Caco-2 (cell line): ENCODE measurements around the gene ATP8A2. TPM values are rescaled to one million over a fixed set of nuclear protein-coding genes. Genes with fewer than 3 reads are reported as not detected.

ENCODE experiments used
- BruUV-seq: library from RNA; stranded (reverse); fragments of 400-500 nt; replicated peaks from 2 replicates; lab custom pipeline; 2021; lab: Mats Ljungman, UMichigan
- CTCF ChIA-PET: fragments of 300-600 bp; sonication (Branson Sonifier 250); formaldehyde crosslinking; loops from one replicate; lab custom pipeline; 2022; ENCODE audit warnings: antibody characterized with exemption; lab: Charles Lee
- POLR2A ChIA-PET: fragments of 300-600 bp; sonication (Branson Sonifier 250); formaldehyde crosslinking; loops from one replicate; lab custom pipeline; 2022; ENCODE audit warnings: antibody characterized with exemption; lab: Charles Lee
- DNase-seq, 2 experiments: peaks; one replicate each; pipeline versions ENCODE4 v3.0.0 to v3.0.0-alpha.2; 2020 to 2022
- H3K27me3 ChIP-seq: replicated peaks from 2 replicates; pipeline ENCODE4 v1.6.0; 2011; ENCODE audit warnings: low read length; ENCODE audit not compliant: control insufficient read depth, insufficient read depth
- H3K36me3 ChIP-seq: 2 replicates; pipeline ENCODE4 v1.5.1; 2011; ENCODE audit warnings: low read length; ENCODE audit not compliant: control insufficient read depth, insufficient read depth
- H3K4me1 ChIP-seq: fragments of 250-450 bp; sonication (Bioruptor Pico); 2 replicates; pipeline ENCODE4 v1.5.1; 2020; ENCODE audit warnings: mild to moderate bottlenecking
- H3K4me3 ChIP-seq: 2 replicates; pipeline ENCODE4 v1.5.1; 2011; ENCODE audit warnings: low read depth, mild to moderate bottlenecking, control low read depth, low read length
- H3K9me3 ChIP-seq: fragments of 250-450 bp; sonication (Bioruptor Pico); 2 replicates; pipeline ENCODE4 v1.5.1; 2020; ENCODE audit warnings: mild to moderate bottlenecking, moderate library complexity
- H3K27ac Mint-ChIP-seq: one replicate; pipeline ENCODE4 v1.8.0; 2022; ENCODE audit warnings: mixed read lengths; ENCODE audit not compliant: unreplicated experiment
- H3K27me3 Mint-ChIP-seq: one replicate; pipeline ENCODE4 v1.8.0; 2022; ENCODE audit warnings: mixed read lengths; ENCODE audit not compliant: insufficient read depth, unreplicated experiment
- H3K36me3 Mint-ChIP-seq: one replicate; pipeline ENCODE4 v1.8.0; 2022; ENCODE audit warnings: mild to moderate bottlenecking, mixed read lengths; ENCODE audit not compliant: insufficient read depth, unreplicated experiment
- H3K4me1 Mint-ChIP-seq: one replicate; pipeline ENCODE4 v1.8.0; 2022; ENCODE audit warnings: low read depth, mixed read lengths; ENCODE audit not compliant: unreplicated experiment
- H3K4me3 Mint-ChIP-seq: one replicate; pipeline ENCODE4 v1.8.0; 2022; ENCODE audit warnings: mild to moderate bottlenecking, moderate library complexity, mixed read lengths; ENCODE audit not compliant: unreplicated experiment
- H3K9me3 Mint-ChIP-seq: one replicate; pipeline ENCODE4 v1.8.0; 2022; ENCODE audit warnings: mixed read lengths; ENCODE audit not compliant: unreplicated experiment
- intact Hi-C: fragments of 100-400 bp; cut with micrococcal nuclease; formaldehyde crosslinking; loops from one replicate; pipeline ENCODE4 v1.10.0; 2022; ENCODE audit not compliant: unreplicated experiment
- total RNA-seq: library from RNA; stranded (reverse); gene quantifications from 2 replicates; pipeline ENCODE4 v1.2.3, GENCODE V29; 2022
- TF ChIP-seq, protein P1 (sequence below), 2 experiments: fragments of 200-600 bp in 1 of 2; IDR thresholded peaks; 1 replicate in 1 of 2; 2 replicates in 1 of 2; pipeline versions ENCODE4 v1.5.1 to v1.8.0; 2011 to 2022; ENCODE audit warnings: antibody characterized with exemption in 1 of 2, control low read depth in 1 of 2, inconsistent platforms in 1 of 2, low read depth in 1 of 2, low read length in 1 of 2, mild to moderate bottlenecking in 1 of 2, moderate library complexity in 1 of 2; ENCODE audit not compliant: insufficient read depth in 1 of 2, severe bottlenecking in 1 of 2, unreplicated experiment in 1 of 2

The ATP8A2 gene
- total RNA-seq, 1 experiment from 2014 or later = 0.05 TPM

DNA sequence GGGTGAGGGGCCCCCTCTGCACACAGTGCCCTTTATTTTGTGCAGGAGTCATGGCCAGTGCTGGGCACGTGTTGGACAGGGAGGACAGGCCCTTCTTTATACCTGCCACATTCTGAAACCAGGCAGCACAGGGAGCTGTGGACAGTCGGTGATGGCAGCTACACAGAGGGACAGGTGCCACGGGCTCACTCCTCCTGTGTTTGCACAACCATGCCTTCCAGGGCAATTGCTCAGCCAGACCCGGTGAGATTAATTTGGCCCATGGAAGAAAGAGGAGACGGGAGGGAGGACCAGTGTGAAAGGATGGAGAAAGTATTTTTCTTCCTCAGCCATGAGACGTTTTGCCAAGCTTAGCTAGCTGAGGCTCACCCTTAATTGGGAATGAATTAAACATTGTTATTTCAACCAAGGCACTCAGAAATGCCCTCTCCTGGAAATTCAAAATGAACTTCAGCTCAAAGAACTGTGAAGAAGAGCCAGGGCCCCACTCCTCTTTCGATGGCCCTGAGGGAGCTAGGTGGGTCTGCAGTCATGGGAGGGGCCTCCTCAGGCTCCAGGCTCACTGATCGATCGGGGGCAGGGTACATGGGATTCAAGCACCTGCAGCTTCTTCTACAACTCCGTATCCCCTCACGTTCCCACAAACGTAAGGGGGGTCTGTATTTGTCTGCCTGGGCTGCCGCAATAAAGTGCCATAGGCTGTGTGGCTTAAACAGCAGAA, 638.9 kb downstream of the ATP8A2 start:
- H3K9me3 Mint-ChIP-seq = peaks cover 17% of the 10 kb centered on the region
- TF ChIP-seq, protein P1, sequence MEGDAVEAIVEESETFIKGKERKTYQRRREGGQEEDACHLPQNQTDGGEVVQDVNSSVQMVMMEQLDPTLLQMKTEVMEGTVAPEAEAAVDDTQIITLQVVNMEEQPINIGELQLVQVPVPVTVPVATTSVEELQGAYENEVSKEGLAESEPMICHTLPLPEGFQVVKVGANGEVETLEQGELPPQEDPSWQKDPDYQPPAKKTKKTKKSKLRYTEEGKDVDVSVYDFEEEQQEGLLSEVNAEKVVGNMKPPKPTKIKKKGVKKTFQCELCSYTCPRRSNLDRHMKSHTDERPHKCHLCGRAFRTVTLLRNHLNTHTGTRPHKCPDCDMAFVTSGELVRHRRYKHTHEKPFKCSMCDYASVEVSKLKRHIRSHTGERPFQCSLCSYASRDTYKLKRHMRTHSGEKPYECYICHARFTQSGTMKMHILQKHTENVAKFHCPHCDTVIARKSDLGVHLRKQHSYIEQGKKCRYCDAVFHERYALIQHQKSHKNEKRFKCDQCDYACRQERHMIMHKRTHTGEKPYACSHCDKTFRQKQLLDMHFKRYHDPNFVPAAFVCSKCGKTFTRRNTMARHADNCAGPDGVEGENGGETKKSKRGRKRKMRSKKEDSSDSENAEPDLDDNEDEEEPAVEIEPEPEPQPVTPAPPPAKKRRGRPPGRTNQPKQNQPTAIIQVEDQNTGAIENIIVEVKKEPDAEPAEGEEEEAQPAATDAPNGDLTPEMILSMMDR (IDR thresholded peaks at IDR 0.05; ENCODE audit: insufficient read depth in 1 of 2, low read depth in 1 of 2, low read length in 1 of 2, severe bottlenecking in 1 of 2, unreplicated experiment in 1 of 2) = no peak
- H3K27ac Mint-ChIP-seq = no peak overlapping the region
- DNase-seq = no peak
- H3K4me3 Mint-ChIP-seq = no peak overlapping the region
- H3K4me1 ChIP-seq = no peaks in the 10 kb centered on the region
- H3K27me3 Mint-ChIP-seq = no peaks in the 10 kb centered on the region
- ChIA-PET POLR2A (no interaction called here), CTCF (no interaction called here)
- no peaks in the 10 kb centered on the region for H3K36me3 Mint-ChIP-seq
- no peaks in the 10 kb centered on the region for H3K27me3 ChIP-seq
- intact Hi-C loops = no loop called here
- no peaks in the 10 kb centered on the region for H3K4me1 Mint-ChIP-seq
- H3K36me3 ChIP-seq = no peaks in the 10 kb centered on the region
- no peaks in the 10 kb centered on the region for H3K9me3 ChIP-seq
- H3K4me3 ChIP-seq = no peak overlapping the region
- no TSS peak for BruUV-seq

DNA sequence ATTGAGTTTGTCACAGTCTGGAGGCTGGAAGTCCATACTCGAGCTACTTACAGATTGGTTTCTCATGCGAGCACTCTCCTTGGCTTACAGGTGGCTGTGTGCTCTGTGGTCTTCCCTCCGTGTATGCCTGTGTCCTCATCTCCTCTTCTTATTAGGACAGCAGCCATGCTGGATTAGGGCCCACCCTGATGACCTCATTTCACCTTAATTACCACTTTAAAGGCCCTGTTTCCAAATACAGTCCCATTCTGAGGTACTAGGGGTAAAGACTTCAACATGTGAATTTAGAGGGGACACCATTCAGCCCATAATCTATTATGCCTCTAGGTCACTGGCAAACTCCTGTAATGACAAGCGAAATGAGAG, 639.4 kb downstream of the ATP8A2 start:
- Histone ChIP-seq H3K36me3 (no peaks in the 10 kb centered on the region), H3K9me3 (no peaks in the 10 kb centered on the region), H3K4me1 (no peaks in the 10 kb centered on the region), H3K4me3 (no peak overlapping the region), H3K27me3 (no peaks in the 10 kb centered on the region)
- DNase-seq = no peak
- H3K27me3 Mint-ChIP-seq = no peaks in the 10 kb centered on the region
- BruUV-seq = no TSS peak
- TF ChIP-seq, protein P1 (IDR thresholded peaks at IDR 0.05; ENCODE audit: insufficient read depth in 1 of 2, low read depth in 1 of 2, low read length in 1 of 2, severe bottlenecking in 1 of 2, unreplicated experiment in 1 of 2) = no peak
- peaks cover 15% of the 10 kb centered on the region for H3K9me3 Mint-ChIP-seq
- H3K27ac Mint-ChIP-seq = no peak overlapping the region
- ChIA-PET POLR2A (no interaction called here), CTCF (no interaction called here)
- no peaks in the 10 kb centered on the region for H3K36me3 Mint-ChIP-seq
- H3K4me1 Mint-ChIP-seq = no peaks in the 10 kb centered on the region
- intact Hi-C loops = no loop called here
- no peak overlapping the region for H3K4me3 Mint-ChIP-seq

- H3K4me3 ChIP-seq = no peak overlapping the region
- no peaks in the 10 kb centered on the region for H3K36me3 ChIP-seq
- intact Hi-C loops = no loop called here
- Mint-ChIP-seq H3K4me3 (no peak overlapping the region), H3K4me1 (no peaks in the 10 kb centered on the region), H3K9me3 (peaks cover 15% of the 10 kb centered on the region), H3K27ac (no peak overlapping the region), H3K36me3 (no peaks in the 10 kb centered on the region), H3K27me3 (no peaks in the 10 kb centered on the region)
- no TSS peak for BruUV-seq
- no peak for DNase-seq
- ChIA-PET POLR2A (no interaction called here), CTCF (interaction anchor here (0.6 kb wide), 1 partner anchor 975 kb away, joined by 3 read pairs; no protein-coding TSS in a partner anchor)
- no peaks in the 10 kb centered on the region for H3K9me3 ChIP-seq
- no peaks in the 10 kb centered on the region for H3K27me3 ChIP-seq
- H3K4me1 ChIP-seq = no peaks in the 10 kb centered on the region
- TF ChIP-seq, protein P1 (IDR thresholded peaks at IDR 0.05; ENCODE audit: insufficient read depth in 1 of 2, low read depth in 1 of 2, low read length in 1 of 2, severe bottlenecking in 1 of 2, unreplicated experiment in 1 of 2) = no peak
Observed at GRCh38 chr13:26011996-26012821, 640.4 kb downstream of the ATP8A2 start.
